ENCODE measurements around the gene ATP7B. TPM values are rescaled to one million over a fixed set of nuclear protein-coding genes. Genes with fewer than 3 reads are reported as not detected.
"Not testable (repeated sequence)": the region's sequence is repeated elsewhere in the genome, so short reads cannot be mapped to it uniquely, and the experiment has no call there.

ATP7B gene
- total RNA-seq, 1 donor from 2014 or later, result 12.3 TPM

DNA sequence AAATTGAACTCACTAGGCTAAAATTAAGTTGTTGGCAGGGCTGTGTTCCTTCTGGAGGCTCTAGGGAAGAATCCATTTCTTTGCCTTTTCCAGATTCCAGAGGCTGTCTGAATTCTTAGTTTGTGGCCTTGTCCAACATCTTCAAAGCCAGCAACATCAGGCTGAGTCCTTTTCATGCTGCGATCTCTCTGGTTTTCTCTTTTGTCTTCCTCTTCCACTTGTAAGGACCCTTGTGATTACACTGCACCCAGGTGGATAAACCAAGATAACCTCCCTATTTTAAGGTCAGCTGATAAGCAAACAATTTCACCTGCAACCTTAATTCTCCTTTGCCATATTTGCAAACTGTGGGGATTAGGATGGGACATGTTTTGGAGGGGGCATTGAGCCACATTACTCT lies 24.8 kb upstream of the ATP7B start:
- no peak overlapping the region for H3K27ac ChIP-seq (ENCODE audit: low read depth, low read length)
- no peaks in the 10 kb centered on the region for H3K9me3 Mint-ChIP-seq (ENCODE audit: unreplicated experiment)
- H4K20me1 ChIP-seq (ENCODE audit: insufficient read depth, low read length), result peaks cover 11% of the 10 kb centered on the region
- H2AFZ ChIP-seq (ENCODE audit: low read depth, low read length), result no peak overlapping the region
- peaks cover 2% of the 10 kb centered on the region for H3K36me3 Mint-ChIP-seq (ENCODE audit: low read depth, unreplicated experiment)
- H3K4me2 ChIP-seq (ENCODE audit: low read length), result no peak overlapping the region
- H3K79me2 ChIP-seq (ENCODE audit: insufficient read depth, low read length), result peaks cover 3% of the 10 kb centered on the region
- TF ChIP-seq, protein P1, sequence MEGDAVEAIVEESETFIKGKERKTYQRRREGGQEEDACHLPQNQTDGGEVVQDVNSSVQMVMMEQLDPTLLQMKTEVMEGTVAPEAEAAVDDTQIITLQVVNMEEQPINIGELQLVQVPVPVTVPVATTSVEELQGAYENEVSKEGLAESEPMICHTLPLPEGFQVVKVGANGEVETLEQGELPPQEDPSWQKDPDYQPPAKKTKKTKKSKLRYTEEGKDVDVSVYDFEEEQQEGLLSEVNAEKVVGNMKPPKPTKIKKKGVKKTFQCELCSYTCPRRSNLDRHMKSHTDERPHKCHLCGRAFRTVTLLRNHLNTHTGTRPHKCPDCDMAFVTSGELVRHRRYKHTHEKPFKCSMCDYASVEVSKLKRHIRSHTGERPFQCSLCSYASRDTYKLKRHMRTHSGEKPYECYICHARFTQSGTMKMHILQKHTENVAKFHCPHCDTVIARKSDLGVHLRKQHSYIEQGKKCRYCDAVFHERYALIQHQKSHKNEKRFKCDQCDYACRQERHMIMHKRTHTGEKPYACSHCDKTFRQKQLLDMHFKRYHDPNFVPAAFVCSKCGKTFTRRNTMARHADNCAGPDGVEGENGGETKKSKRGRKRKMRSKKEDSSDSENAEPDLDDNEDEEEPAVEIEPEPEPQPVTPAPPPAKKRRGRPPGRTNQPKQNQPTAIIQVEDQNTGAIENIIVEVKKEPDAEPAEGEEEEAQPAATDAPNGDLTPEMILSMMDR (IDR thresholded peaks at IDR 0.05; ENCODE audit: insufficient read depth, low read depth, low read length), result no peak
- no peak for TF ChIP-seq EZH2 (IDR thresholded peaks at IDR 0.05; ENCODE audit: insufficient read depth, low read length)
- no peaks in the 10 kb centered on the region for H3K27me3 Mint-ChIP-seq (ENCODE audit: low read depth, unreplicated experiment)
- no peak overlapping the region for H3K4me3 Mint-ChIP-seq (ENCODE audit: unreplicated experiment)
- H3K36me3 ChIP-seq (ENCODE audit: insufficient read depth, low read length), result no peaks in the 10 kb centered on the region
- H3K9me3 ChIP-seq (ENCODE audit: insufficient read depth, low read depth, low read length), result no peaks in the 10 kb centered on the region
- no peaks in the 10 kb centered on the region for H3K4me1 Mint-ChIP-seq (ENCODE audit: low read depth, unreplicated experiment)
- no peak overlapping the region for H3K4me3 ChIP-seq (ENCODE audit: insufficient read depth, low read depth, low read length)
- no peak overlapping the region for H3K27ac Mint-ChIP-seq (ENCODE audit: unreplicated experiment)
- no peak overlapping the region for H3K9ac ChIP-seq (ENCODE audit: low read length)
- no peaks in the 10 kb centered on the region for H3K4me1 ChIP-seq (ENCODE audit: insufficient read depth, low read length)
- no peaks in the 10 kb centered on the region for H3K27me3 ChIP-seq (ENCODE audit: insufficient read depth, low read length)
- FAIRE-seq (no peak), DNase-seq (ENCODE audit: low read depth) (no peak)

DNA sequence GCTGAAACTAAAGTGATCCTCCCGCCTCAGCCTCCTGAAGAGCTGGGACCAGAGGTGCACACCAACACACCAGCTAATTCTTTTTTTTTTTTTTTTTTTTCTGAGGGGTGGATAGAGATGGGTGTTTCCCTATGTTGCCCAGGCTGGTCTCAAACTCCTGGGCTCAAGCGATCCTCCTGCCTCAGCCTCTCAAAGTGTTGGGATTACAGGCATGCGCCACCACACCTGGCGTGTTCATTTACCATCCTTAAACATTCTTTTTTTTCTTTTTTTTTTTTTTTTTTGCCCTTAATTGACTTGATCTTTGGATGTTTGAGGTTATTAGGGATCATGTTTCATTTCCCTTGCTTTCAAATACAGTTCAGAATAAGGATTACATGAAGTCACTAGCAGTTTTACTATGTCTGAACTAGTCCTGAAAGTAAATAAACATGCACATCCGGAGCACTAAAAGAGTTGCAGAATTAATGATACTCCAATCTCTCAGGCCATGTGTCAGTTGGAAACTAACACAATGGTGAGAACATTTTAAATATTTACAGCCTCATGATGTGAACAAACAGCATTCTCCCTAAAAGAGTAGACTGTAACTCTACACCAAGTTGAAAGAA lies 23.5 kb upstream of the ATP7B start:
- Histone ChIP-seq H3K36me3 (ENCODE audit: insufficient read depth, low read length) (no peaks in the 10 kb centered on the region), H3K4me2 (ENCODE audit: low read length) (no peak overlapping the region), H3K27ac (ENCODE audit: low read depth, low read length) (no peak overlapping the region), H4K20me1 (ENCODE audit: insufficient read depth, low read length) (peaks cover 13% of the 10 kb centered on the region), H3K79me2 (ENCODE audit: insufficient read depth, low read length) (peaks cover 4% of the 10 kb centered on the region), H3K4me3 (ENCODE audit: insufficient read depth, low read depth, low read length) (no peak overlapping the region), H3K9ac (ENCODE audit: low read length) (no peak overlapping the region), H3K4me1 (ENCODE audit: insufficient read depth, low read length) (no peaks in the 10 kb centered on the region), H2AFZ (ENCODE audit: low read depth, low read length) (no peak overlapping the region), H3K9me3 (ENCODE audit: insufficient read depth, low read depth, low read length) (no peaks in the 10 kb centered on the region), H3K27me3 (ENCODE audit: insufficient read depth, low read length) (no peaks in the 10 kb centered on the region)
- TF ChIP-seq, protein P1 (IDR thresholded peaks at IDR 0.05; ENCODE audit: insufficient read depth, low read depth, low read length), result no peak
- TF ChIP-seq EZH2 (IDR thresholded peaks at IDR 0.05; ENCODE audit: insufficient read depth, low read length), result no peak
- FAIRE-seq (no peak), DNase-seq (ENCODE audit: low read depth) (no peak)
- Mint-ChIP-seq H3K4me3 (ENCODE audit: unreplicated experiment) (no peak overlapping the region), H3K9me3 (ENCODE audit: unreplicated experiment) (peaks cover 4% of the 10 kb centered on the region), H3K27ac (ENCODE audit: unreplicated experiment) (no peak overlapping the region), H3K27me3 (ENCODE audit: low read depth, unreplicated experiment) (no peaks in the 10 kb centered on the region), H3K36me3 (ENCODE audit: low read depth, unreplicated experiment) (peaks cover 13% of the 10 kb centered on the region), H3K4me1 (ENCODE audit: low read depth, unreplicated experiment) (peaks cover 6% of the 10 kb centered on the region)

GRCh38 chr13:52033039-52033438 lies 21.8 kb upstream of the ATP7B start:
- Histone ChIP-seq H3K36me3 (ENCODE audit: insufficient read depth, low read length) (peaks cover 10% of the 10 kb centered on the region), H3K9ac (ENCODE audit: low read length) (no peak overlapping the region), H3K4me3 (ENCODE audit: insufficient read depth, low read depth, low read length) (no peak overlapping the region), H2AFZ (ENCODE audit: low read depth, low read length) (no peak overlapping the region), H3K9me3 (ENCODE audit: insufficient read depth, low read depth, low read length) (no peaks in the 10 kb centered on the region), H3K4me2 (ENCODE audit: low read length) (no peak overlapping the region), H3K79me2 (ENCODE audit: insufficient read depth, low read length) (peaks cover 6% of the 10 kb centered on the region), H3K27me3 (ENCODE audit: insufficient read depth, low read length) (no peaks in the 10 kb centered on the region), H3K27ac (ENCODE audit: low read depth, low read length) (no peak overlapping the region), H3K4me1 (ENCODE audit: insufficient read depth, low read length) (no peaks in the 10 kb centered on the region), H4K20me1 (ENCODE audit: insufficient read depth, low read length) (peaks cover 15% of the 10 kb centered on the region)
- no peaks in the 10 kb centered on the region for H3K27me3 Mint-ChIP-seq (ENCODE audit: low read depth, unreplicated experiment)
- peaks cover 6% of the 10 kb centered on the region for H3K4me1 Mint-ChIP-seq (ENCODE audit: low read depth, unreplicated experiment)
- FAIRE-seq, result no peak
- H3K36me3 Mint-ChIP-seq (ENCODE audit: low read depth, unreplicated experiment), result peaks cover 30% of the 10 kb centered on the region
- peaks cover 11% of the 10 kb centered on the region for H3K9me3 Mint-ChIP-seq (ENCODE audit: unreplicated experiment)
- no peak overlapping the region for H3K27ac Mint-ChIP-seq (ENCODE audit: unreplicated experiment)
- H3K4me3 Mint-ChIP-seq (ENCODE audit: unreplicated experiment), result no peak overlapping the region
- TF ChIP-seq, protein P1 (IDR thresholded peaks at IDR 0.05; ENCODE audit: insufficient read depth, low read depth, low read length), result no peak
- no peak for TF ChIP-seq EZH2 (IDR thresholded peaks at IDR 0.05; ENCODE audit: insufficient read depth, low read length)
- DNase-seq (ENCODE audit: low read depth), result no peak

DNA sequence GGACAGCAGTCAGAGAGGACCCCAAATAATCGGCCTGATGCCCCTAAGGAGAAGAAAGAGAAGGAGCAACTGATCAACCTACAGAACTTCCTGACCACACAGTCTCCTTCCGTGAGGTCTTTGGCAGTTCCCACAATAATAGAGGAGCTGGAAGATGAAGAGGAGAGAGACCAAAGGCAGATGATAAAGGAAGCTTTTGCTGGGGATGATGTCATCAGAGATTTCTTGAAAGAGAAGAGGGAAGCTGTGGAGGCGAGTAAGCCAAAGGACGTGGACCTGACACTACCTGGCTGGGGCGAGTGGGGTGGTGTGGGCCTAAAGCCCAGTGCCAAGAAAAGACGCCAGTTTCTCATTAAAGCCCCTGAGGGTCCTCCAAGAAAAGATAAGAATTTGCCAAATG lies 19.2 kb upstream of the ATP7B start:
- not testable (repeated sequence) for H3K4me3 Mint-ChIP-seq (ENCODE audit: unreplicated experiment); H3K4me2 ChIP-seq (ENCODE audit: low read length); H3K27ac ChIP-seq (ENCODE audit: low read depth, low read length); H3K9me3 ChIP-seq (ENCODE audit: insufficient read depth, low read depth, low read length); H2AFZ ChIP-seq (ENCODE audit: low read depth, low read length); H3K4me1 ChIP-seq (ENCODE audit: insufficient read depth, low read length); H3K9ac ChIP-seq (ENCODE audit: low read length); H3K27me3 Mint-ChIP-seq (ENCODE audit: low read depth, unreplicated experiment); H3K4me3 ChIP-seq (ENCODE audit: insufficient read depth, low read depth, low read length); H3K27ac Mint-ChIP-seq (ENCODE audit: unreplicated experiment); H3K27me3 ChIP-seq (ENCODE audit: insufficient read depth, low read length); FAIRE-seq; DNase-seq (ENCODE audit: low read depth); H3K4me1 Mint-ChIP-seq (ENCODE audit: low read depth, unreplicated experiment)
- Mint-ChIP-seq H3K9me3 (ENCODE audit: unreplicated experiment) (peaks cover 16% of the 10 kb centered on the region), H3K36me3 (ENCODE audit: low read depth, unreplicated experiment) (peaks cover 49% of the 10 kb centered on the region)
- peaks cover 31% of the 10 kb centered on the region for H4K20me1 ChIP-seq (ENCODE audit: insufficient read depth, low read length)
- H3K79me2 ChIP-seq (ENCODE audit: insufficient read depth, low read length), result peaks cover 16% of the 10 kb centered on the region
- H3K36me3 ChIP-seq (ENCODE audit: insufficient read depth, low read length), result peaks cover 10% of the 10 kb centered on the region

All from astrocyte (in vitro differentiated cells and primary cell).